HepG2 (cell line): ENCODE measurements around the gene PRKCE. TPM values are rescaled to one million over a fixed set of nuclear protein-coding genes. Genes with fewer than 3 reads are reported as not detected.

Experiments
- ATAC-seq: fragments of 200-7000 bp; cut with Tn5 transposase; 3 replicates; pipeline ENCODE4 v1.9.1; 2020; ENCODE audit warnings: mild to moderate bottlenecking, moderate library complexity
- BruUV-seq: library from RNA; stranded (reverse); fragments of 400-500 nt; replicated peaks from 2 replicates; lab custom pipeline; 2021; lab: Mats Ljungman, UMichigan
- CTCF ChIA-PET: fragments of 300-600 bp; formaldehyde crosslinking; extraction: SDS; loops from one replicate; lab custom pipeline; 2021; ENCODE audit warnings: low total read pairs, inconsistent platforms, low intra/inter-chr PET ratio; lab: Yijun Ruan, JAX
- POLR2A ChIA-PET: fragments of 350-600 bp; sonication (Branson Sonifier 250); formaldehyde crosslinking; loops from one replicate; lab custom pipeline; 2020; ENCODE audit warnings: antibody characterized with exemption, inconsistent platforms; lab: Yijun Ruan, JAX
- DNase-seq: peaks from one replicate; pipeline ENCODE4 v3.0.0-alpha.2; 2015; ENCODE audit warnings: low spot score
- FAIRE-seq: peaks from 3 replicates; lab custom pipeline; 2011; peaks lifted over from hg19 to GRCh38; lab: Jason Lieb, UNC
- H2AFZ ChIP-seq: one replicate; pipeline ENCODE4 v1.6.1; 2011; ENCODE audit warnings: low read length, inconsistent platforms
- H3K27ac ChIP-seq: fragments of 300-600 bp; 3 replicates; pipeline ENCODE4 v1.8.0; 2011; ENCODE audit warnings: mixed run types, mild to moderate bottlenecking, mixed read lengths, low read length, inconsistent platforms; ENCODE audit not compliant: insufficient read depth; ENCODE audit errors: extremely low read length
- H3K27me3 ChIP-seq, 2 experiments: fragments of 200-600 bp in 1 of 2; 2 replicates in 1 of 2; 3 replicates in 1 of 2; pipeline versions ENCODE4 v1.6.0 to v1.8.0; 2011; ENCODE audit warnings: low read length in 2 of 2, mild to moderate bottlenecking in 2 of 2, moderate library complexity in 2 of 2, inconsistent platforms in 1 of 2; ENCODE audit not compliant: insufficient read depth in 2 of 2, control insufficient read depth in 1 of 2
- H3K36me3 ChIP-seq, 2 experiments: fragments of 200-600 bp in 1 of 2; replicated peaks in 1 of 2; 2 replicates in 1 of 2; 3 replicates in 1 of 2; pipeline versions ENCODE4 v1.5.1 to v1.8.0; 2011; ENCODE audit warnings: low read length in 2 of 2, inconsistent platforms in 1 of 2; ENCODE audit not compliant: insufficient read depth in 2 of 2, control insufficient read depth in 1 of 2
- H3K4me1 ChIP-seq: 2 replicates; pipeline ENCODE4 v1.5.1; 2012; ENCODE audit warnings: low read length, inconsistent platforms; ENCODE audit not compliant: insufficient read depth
- H3K4me2 ChIP-seq: 2 replicates; pipeline ENCODE4 v1.6.0; 2011; ENCODE audit warnings: low read depth, low read length, inconsistent platforms
- H3K4me3 ChIP-seq, 3 experiments: fragments of 200-600 bp in 1 of 3; sonication (generic), shearing (Covaris generic) in 1 of 3; replicated peaks in 1 of 3; 2 replicates each; pipeline ENCODE4 v1.5.1; 2011 to 2016; ENCODE audit warnings: low read length in 3 of 3, inconsistent platforms in 2 of 3, low read depth in 2 of 3, mild to moderate bottlenecking in 2 of 3, control low read depth in 1 of 3, mixed read lengths in 1 of 3; ENCODE audit not compliant: insufficient read depth in 1 of 3
- H3K79me2 ChIP-seq: one replicate; pipeline ENCODE4 v1.6.1; 2011; ENCODE audit warnings: low read length, inconsistent platforms; ENCODE audit not compliant: insufficient read depth
- H3K9ac ChIP-seq: 2 replicates; pipeline ENCODE4 v1.6.0; 2011; ENCODE audit warnings: mild to moderate bottlenecking, low read depth, low read length, inconsistent platforms; ENCODE audit not compliant: insufficient read depth
- H3K9me3 ChIP-seq: 2 replicates; pipeline ENCODE4 v1.5.1; 2012; ENCODE audit warnings: mild to moderate bottlenecking, low read length
- H4K20me1 ChIP-seq: 2 replicates; pipeline ENCODE4 v1.6.0; 2011; ENCODE audit warnings: inconsistent platforms, mild to moderate bottlenecking, low read length, moderate library complexity; ENCODE audit not compliant: insufficient read depth
- CHCHD3 ChIP-seq: sonication (generic); formaldehyde crosslinking; IDR thresholded peaks from 2 replicates; pipeline ENCODE4 v1.8.0; 2022; ENCODE audit warnings: mild to moderate bottlenecking, missing genetic modification reagents, moderate library complexity
- EZH2 ChIP-seq: conservative IDR thresholded peaks from 2 replicates; pipeline ENCODE4 v1.6.1; 2012; ENCODE audit warnings: mild to moderate bottlenecking, low read depth, low read length, moderate library complexity
- GATAD1 ChIP-seq: IDR thresholded peaks from 2 replicates; pipeline ENCODE4 v1.6.1; 2016; ENCODE audit warnings: missing genetic modification reagents, missing compliant biosample characterization
- IKZF1 ChIP-seq: fragments of 450-650 bp; IDR thresholded peaks from 2 replicates; pipeline ENCODE4 v1.7.1; 2016
- ZFP36L2 ChIP-seq: sonication (generic); formaldehyde crosslinking; IDR thresholded peaks from 2 replicates; pipeline ENCODE4 v1.4.0; 2020; ENCODE audit warnings: missing genetic modification reagents
- ZNF407 ChIP-seq: sonication (generic); formaldehyde crosslinking; IDR thresholded peaks from one replicate; pipeline ENCODE4 v1.5.1; 2020; ENCODE audit warnings: mild to moderate bottlenecking, missing genetic modification reagents; ENCODE audit errors: not compliant biosample characterization
- ZNF451 ChIP-seq: sonication (generic); formaldehyde crosslinking; IDR thresholded peaks from 2 replicates; pipeline ENCODE4 v1.5.0; 2020; ENCODE audit warnings: mild to moderate bottlenecking, missing genetic modification reagents
- ZNF607 ChIP-seq: sonication (generic); formaldehyde crosslinking; IDR thresholded peaks from 2 replicates; pipeline ENCODE4 v1.5.1; 2020; ENCODE audit warnings: missing genetic modification reagents, mild to moderate bottlenecking, borderline replicate concordance
- ZNF629 ChIP-seq: sonication (generic); formaldehyde crosslinking; conservative IDR thresholded peaks from 2 replicates; pipeline ENCODE4 v1.5.0; 2020; ENCODE audit warnings: missing genetic modification reagents
- WGBS: methylation state at CpG from one replicate; pipeline ENCODE4 v1.1.6; 2017; ENCODE audit warnings: low lambda C conversion rate; 5-methylcytosine and 5-hydroxymethylcytosine counted together
- in situ Hi-C: cut with HindIII; loops from 2 replicates; pipeline ENCODE4 v1.10.0; 2017; ENCODE audit warnings: low pct_unique_long_range_greater_than_20kb; ENCODE audit not compliant: extremely low pct_ligation_motif_present
- intact Hi-C: fragments of 100-400 bp; cut with micrococcal nuclease; formaldehyde crosslinking; loops from one replicate; pipeline ENCODE4 v1.10.0; 2022; ENCODE audit not compliant: unreplicated experiment
- polyA plus RNA-seq, 8 experiments: library from polyadenylated mRNA; depleted of rRNA in 3 of 8; stranded (reverse) in 7 of 8; unstranded in 1 of 8; fragments of >200 nt; fragmentation: Illumina TruSeq in 4 of 8; extraction: Trizol in 4 of 8; gene quantifications; 2 replicates each; pipeline versions ENCODE4 v1.2.1 to v1.2.3, GENCODE V29; 2011 to 2016; ENCODE audit warnings: low read depth in 4 of 8, missing spikeins in 1 of 8, mixed read lengths in 1 of 8; ENCODE audit not compliant: insufficient read depth in 1 of 8
- total RNA-seq, 5 experiments: library from RNA; depleted of rRNA; stranded (reverse); fragments of >200 nt; fragmentation: Illumina TruSeq; extraction: Trizol; gene quantifications; 2 replicates each; pipeline ENCODE4 v1.2.3, GENCODE V29; 2016; ENCODE audit warnings: low read depth in 1 of 5

The PRKCE gene
- total and polyA plus RNA-seq, 2 of the 13 experiments (the other 11 are each of a cell fraction or from before 2014, with no cell fraction given) = 1.0 to 3.9 TPM

- TF ChIP-seq ZNF629 (CRISPR knock-in tag) = no peak
- TF ChIP-seq GATAD1 (CRISPR knock-in tag) = no peak
- no peak for TF ChIP-seq EZH2
- TF ChIP-seq ZNF451 (CRISPR knock-in tag) = no peak
- TF ChIP-seq IKZF1 = no peak
- no peak for TF ChIP-seq ZNF607 (CRISPR knock-in tag)
- TF ChIP-seq CHCHD3 (CRISPR knock-in tag) = no peak
- TF ChIP-seq ZFP36L2 (CRISPR knock-in tag) = no peak
- TF ChIP-seq ZNF407 (CRISPR knock-in tag) = no peak
- no peak overlapping the region for H3K9ac ChIP-seq
- H3K27me3 ChIP-seq = no peaks in the 10 kb centered on the region
- WGBS = 36% methylated on average over 7 of the region's 7 CpGs
- ATAC-seq (no peak), DNase-seq (no peak), FAIRE-seq (no peak)
- H3K4me1 ChIP-seq = no peaks in the 10 kb centered on the region
- POLR2A ChIA-PET = no interaction called here
- H3K4me3 ChIP-seq = no peak overlapping the region
- H3K9me3 ChIP-seq = no peaks in the 10 kb centered on the region
- intact Hi-C loops = no loop called here
- no peaks in the 10 kb centered on the region for H3K36me3 ChIP-seq
- no peaks in the 10 kb centered on the region; the same call in 1 of the 2 replicates for H4K20me1 ChIP-seq
- H3K4me2 ChIP-seq = no peak overlapping the region
- CTCF ChIA-PET = no interaction called here
- no TSS peak for BruUV-seq
- no peak overlapping the region for H2AFZ ChIP-seq
- H3K79me2 ChIP-seq = no peaks in the 10 kb centered on the region
- in situ Hi-C loops = no loop called here
- H3K27ac ChIP-seq = no peak overlapping the region
Measured at GRCh38 chr2:45741161-45741850, 89.8 kb downstream of the PRKCE start.
